ENCODE data around the gene TTI1. TPM values are rescaled to one million over a fixed set of nuclear protein-coding genes. Genes with fewer than 3 reads are reported as not detected.

Gene TTI1
- total and polyA plus RNA-seq, 9 of the 15 experiments (the other 6 are each of a cell fraction or from before 2014, with no cell fraction given) = 9.8 to 55.1 (median 39.4) TPM

DNA sequence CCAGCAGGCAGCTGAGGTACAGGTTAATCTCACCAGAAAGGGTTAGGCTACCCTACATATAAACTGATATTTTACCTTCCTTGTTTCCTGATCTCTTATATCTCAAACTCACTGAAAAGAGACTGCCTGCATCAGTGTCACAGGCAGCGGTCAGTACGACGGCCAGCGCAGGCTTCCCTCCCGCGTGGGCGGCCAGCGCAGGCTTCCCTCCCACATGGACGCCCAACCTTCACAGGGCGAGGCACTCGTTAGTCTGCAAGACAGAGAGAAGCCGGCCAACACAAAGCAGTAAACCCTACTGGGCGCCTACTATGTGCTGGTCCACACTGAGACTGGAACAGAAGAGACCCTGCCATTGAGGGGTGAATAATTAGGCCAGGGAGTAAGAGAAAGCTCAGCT, 33.0 kb downstream of the TTI1 start (continued):
- TF ChIP-seq, protein P1, sequence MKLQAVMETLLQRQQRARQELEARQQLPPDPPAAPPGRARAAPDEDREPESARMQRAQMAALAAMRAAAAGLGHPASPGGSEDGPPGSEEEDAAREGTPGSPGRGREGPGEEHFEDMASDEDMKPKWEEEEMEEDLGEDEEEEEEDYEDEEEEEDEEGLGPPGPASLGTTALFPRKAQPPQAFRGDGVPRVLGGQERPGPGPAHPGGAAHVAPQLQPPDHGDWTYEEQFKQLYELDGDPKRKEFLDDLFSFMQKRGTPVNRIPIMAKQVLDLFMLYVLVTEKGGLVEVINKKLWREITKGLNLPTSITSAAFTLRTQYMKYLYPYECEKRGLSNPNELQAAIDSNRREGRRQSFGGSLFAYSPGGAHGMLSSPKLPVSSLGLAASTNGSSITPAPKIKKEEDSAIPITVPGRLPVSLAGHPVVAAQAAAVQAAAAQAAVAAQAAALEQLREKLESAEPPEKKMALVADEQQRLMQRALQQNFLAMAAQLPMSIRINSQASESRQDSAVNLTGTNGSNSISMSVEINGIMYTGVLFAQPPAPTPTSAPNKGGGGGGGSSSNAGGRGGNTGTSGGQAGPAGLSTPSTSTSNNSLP (IDR thresholded peaks at IDR 0.05; ENCODE audit: borderline replicate concordance, low read depth, low read length) = no peak
- no peak for TF ChIP-seq ZNF589 (CRISPR knock-in tag; IDR thresholded peaks at IDR 0.05; ENCODE audit: low read depth)
- TF ChIP-seq, protein P2, sequence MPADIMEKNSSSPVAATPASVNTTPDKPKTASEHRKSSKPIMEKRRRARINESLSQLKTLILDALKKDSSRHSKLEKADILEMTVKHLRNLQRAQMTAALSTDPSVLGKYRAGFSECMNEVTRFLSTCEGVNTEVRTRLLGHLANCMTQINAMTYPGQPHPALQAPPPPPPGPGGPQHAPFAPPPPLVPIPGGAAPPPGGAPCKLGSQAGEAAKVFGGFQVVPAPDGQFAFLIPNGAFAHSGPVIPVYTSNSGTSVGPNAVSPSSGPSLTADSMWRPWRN (IDR thresholded peaks at IDR 0.05; ENCODE audit: low read depth) = no peak
- TF ChIP-seq, protein P3, sequence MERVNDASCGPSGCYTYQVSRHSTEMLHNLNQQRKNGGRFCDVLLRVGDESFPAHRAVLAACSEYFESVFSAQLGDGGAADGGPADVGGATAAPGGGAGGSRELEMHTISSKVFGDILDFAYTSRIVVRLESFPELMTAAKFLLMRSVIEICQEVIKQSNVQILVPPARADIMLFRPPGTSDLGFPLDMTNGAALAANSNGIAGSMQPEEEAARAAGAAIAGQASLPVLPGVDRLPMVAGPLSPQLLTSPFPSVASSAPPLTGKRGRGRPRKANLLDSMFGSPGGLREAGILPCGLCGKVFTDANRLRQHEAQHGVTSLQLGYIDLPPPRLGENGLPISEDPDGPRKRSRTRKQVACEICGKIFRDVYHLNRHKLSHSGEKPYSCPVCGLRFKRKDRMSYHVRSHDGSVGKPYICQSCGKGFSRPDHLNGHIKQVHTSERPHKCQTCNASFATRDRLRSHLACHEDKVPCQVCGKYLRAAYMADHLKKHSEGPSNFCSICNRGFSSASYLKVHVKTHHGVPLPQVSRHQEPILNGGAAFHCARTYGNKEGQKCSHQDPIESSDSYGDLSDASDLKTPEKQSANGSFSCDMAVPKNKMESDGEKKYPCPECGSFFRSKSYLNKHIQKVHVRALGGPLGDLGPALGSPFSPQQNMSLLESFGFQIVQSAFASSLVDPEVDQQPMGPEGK (CRISPR knock-in tag; IDR thresholded peaks at IDR 0.05; ENCODE audit: borderline replicate concordance) = no peak
- TF ChIP-seq POLR2G (IDR thresholded peaks at IDR 0.05; ENCODE audit: low read depth, low read length) = peak; percentile 38; the same call in 1 of the 2 replicates
- TF ChIP-seq GABPB2 (CRISPR knock-in tag; conservative IDR thresholded peaks at IDR 0.05) = no peak
- TF ChIP-seq, protein P4, sequence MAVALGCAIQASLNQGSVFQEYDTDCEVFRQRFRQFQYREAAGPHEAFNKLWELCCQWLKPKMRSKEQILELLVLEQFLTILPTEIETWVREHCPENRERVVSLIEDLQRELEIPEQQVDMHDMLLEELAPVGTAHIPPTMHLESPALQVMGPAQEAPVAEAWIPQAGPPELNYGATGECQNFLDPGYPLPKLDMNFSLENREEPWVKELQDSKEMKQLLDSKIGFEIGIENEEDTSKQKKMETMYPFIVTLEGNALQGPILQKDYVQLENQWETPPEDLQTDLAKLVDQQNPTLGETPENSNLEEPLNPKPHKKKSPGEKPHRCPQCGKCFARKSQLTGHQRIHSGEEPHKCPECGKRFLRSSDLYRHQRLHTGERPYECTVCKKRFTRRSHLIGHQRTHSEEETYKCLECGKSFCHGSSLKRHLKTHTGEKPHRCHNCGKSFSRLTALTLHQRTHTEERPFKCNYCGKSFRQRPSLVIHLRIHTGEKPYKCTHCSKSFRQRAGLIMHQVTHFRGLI (CRISPR knock-in tag; IDR thresholded peaks at IDR 0.05) = no peak
- no peak for TF ChIP-seq PTRF (tag; IDR thresholded peaks at IDR 0.05)
- peak; percentile 22 for TF ChIP-seq HMGN3 (IDR thresholded peaks at IDR 0.05; ENCODE audit: borderline replicate concordance, extremely low read depth, insufficient read length, low read depth, low read length)
- no peak for TF ChIP-seq MAFK (IDR thresholded peaks at IDR 0.05; ENCODE audit: low read length)
- no peak for TF ChIP-seq ZNF707 (CRISPR knock-in tag; conservative IDR thresholded peaks at IDR 0.05)
